SJCRH30 (cell line): Measurements from ENCODE around the gene ADCY10. TPM values are rescaled to one million over a fixed set of nuclear protein-coding genes. Genes with fewer than 3 reads are reported as not detected.

Source experiments
- DNase-seq, 2 experiments: peaks; one replicate each; pipeline ENCODE4 v3.0.0-alpha.2; 2015 to 2020
- H3K27ac ChIP-seq: fragments of 250-450 bp; sonication (Bioruptor Pico); 2 replicates; pipeline ENCODE4 v1.5.1; 2020; ENCODE audit warnings: mild to moderate bottlenecking, moderate library complexity
- H3K27me3 ChIP-seq: fragments of 250-450 bp; sonication (Bioruptor Pico); 2 replicates; pipeline ENCODE4 v1.5.1; 2020; ENCODE audit warnings: mild to moderate bottlenecking, moderate library complexity
- H3K36me3 ChIP-seq: fragments of 250-450 bp; sonication (Bioruptor Pico); 2 replicates; pipeline ENCODE4 v1.5.1; 2020; ENCODE audit warnings: mild to moderate bottlenecking, moderate library complexity
- H3K4me1 ChIP-seq: fragments of 250-450 bp; sonication (Bioruptor Pico); 2 replicates; pipeline ENCODE4 v1.5.1; 2020; ENCODE audit warnings: mild to moderate bottlenecking, moderate library complexity
- H3K4me3 ChIP-seq: fragments of 250-450 bp; sonication (Bioruptor Pico); 2 replicates; pipeline ENCODE4 v1.5.1; 2020; ENCODE audit warnings: mild to moderate bottlenecking, moderate library complexity
- H3K9me3 ChIP-seq: fragments of 250-450 bp; sonication (Bioruptor Pico); replicated peaks from 2 replicates; pipeline ENCODE4 v1.5.1; 2020; ENCODE audit warnings: mild to moderate bottlenecking, moderate library complexity
- total RNA-seq: library from RNA; depleted of rRNA; stranded (reverse); fragments of >200 nt; shearing (Covaris generic); gene quantifications from 2 replicates; pipeline ENCODE4 v1.2.3, GENCODE V29; 2014; rRNA removed

The ADCY10 gene
- total RNA-seq, 1 experiment from 2014 or later, result 0.38 TPM

- no peak for DNase-seq
- H3K36me3 ChIP-seq, result peaks cover 9% of the 10 kb centered on the region; the same call in 1 of the 2 replicates
- H3K9me3 ChIP-seq, result no peaks in the 10 kb centered on the region
- no peak overlapping the region for H3K27ac ChIP-seq
- H3K27me3 ChIP-seq, result no peaks in the 10 kb centered on the region
- H3K4me3 ChIP-seq, result no peak overlapping the region
- no peaks in the 10 kb centered on the region for H3K4me1 ChIP-seq
Observed at GRCh38 chr1:167764458-167765330, 149.2 kb downstream of the ADCY10 start.

- Histone ChIP-seq H3K36me3 (peaks cover 3% of the 10 kb centered on the region; the same call in 1 of the 2 replicates), H3K4me3 (no peak overlapping the region), H3K4me1 (no peaks in the 10 kb centered on the region), H3K9me3 (no peaks in the 10 kb centered on the region), H3K27ac (no peak overlapping the region), H3K27me3 (no peaks in the 10 kb centered on the region)
- no peak for DNase-seq
Observed at GRCh38 chr1:167763525-167764220, 150.3 kb downstream of the ADCY10 start.

GRCh38 chr1:167762061-167762746, 151.7 kb downstream of the ADCY10 start:
- Histone ChIP-seq H3K27ac (no peak overlapping the region), H3K4me3 (no peak overlapping the region), H3K4me1 (no peaks in the 10 kb centered on the region), H3K36me3 (no peaks in the 10 kb centered on the region), H3K9me3 (no peaks in the 10 kb centered on the region), H3K27me3 (no peaks in the 10 kb centered on the region)
- DNase-seq, result peak in 1 of 2 experiments; percentile 5

GRCh38 chr1:167761400-167761799, 152.5 kb downstream of the ADCY10 start:
- H3K36me3 ChIP-seq, result no peaks in the 10 kb centered on the region
- H3K9me3 ChIP-seq, result no peaks in the 10 kb centered on the region
- DNase-seq, result no peak
- no peak overlapping the region for H3K27ac ChIP-seq
- no peaks in the 10 kb centered on the region for H3K4me1 ChIP-seq
- H3K4me3 ChIP-seq, result no peak overlapping the region
- H3K27me3 ChIP-seq, result no peaks in the 10 kb centered on the region

Other genes with a start within 250 kb of the ADCY10 start
- gene MPZL1, start 192.2 kb downstream of the ADCY10 start, total RNA-seq, result 57.9 and 63.0 TPM in 2 replicates
- 34.7 and 34.8 TPM in 2 replicates for gene DCAF6, start 22.5 kb upstream of the ADCY10 start, total RNA-seq
- gene MPC2, start 22.9 kb upstream of the ADCY10 start, total RNA-seq, result 41.2 and 45.5 TPM in 2 replicates
- gene GPR161, start 222.8 kb upstream of the ADCY10 start, total RNA-seq, result 15.4 and 19.3 TPM in 2 replicates